NCI-H69 (cell line): ENCODE measurements around the gene KRTAP5-3.
A peak's percentile ranks its signal among the peaks of the same experiment; 100 is the strongest.
"Not testable (repeated sequence)": the region's sequence is repeated elsewhere in the genome, so short reads cannot be mapped to it uniquely, and the experiment has no call there.

Experiments
- DNase-seq: peaks from one replicate; lab custom pipeline; 2025; lab: John Stamatoyannopoulos, UW

KRTAP5-3 gene

GRCh38 chr11:1608363-1608762, at the start of gene KRTAP5-3:
Gene KRTAP5-3, minus strand, starts transcription at chr11:1608463. Its CDS starts 78 bp downstream, at chr11:1608385.
- DNase-seq: no peak

- DNase-seq: no peak
Measured at GRCh38 chr11:1656670-1657069, 48.4 kb upstream of the KRTAP5-3 start.

- DNase-seq: no peak
Measured at GRCh38 chr11:1656061-1656441, 47.8 kb upstream of the KRTAP5-3 start.

GRCh38 chr11:1655168-1656060, 47.2 kb upstream of the KRTAP5-3 start:
- DNase-seq: no peak

GRCh38 chr11:1654388-1655167, 46.3 kb upstream of the KRTAP5-3 start:
- no peak for DNase-seq

GRCh38 chr11:1653541-1654387, 45.5 kb upstream of the KRTAP5-3 start:
- DNase-seq: no peak

GRCh38 chr11:1652771-1653540, 44.7 kb upstream of the KRTAP5-3 start:
- peak; percentile 73 for DNase-seq

GRCh38 chr11:1652442-1652770, 44.1 kb upstream of the KRTAP5-3 start:
- no peak for DNase-seq

- DNase-seq: no peak
Measured at GRCh38 chr11:1652026-1652425, 43.8 kb upstream of the KRTAP5-3 start.

GRCh38 chr11:1651411-1651980, 43.2 kb upstream of the KRTAP5-3 start:
- no peak for DNase-seq

GRCh38 chr11:1650918-1651262, 42.6 kb upstream of the KRTAP5-3 start:
- DNase-seq: no peak

- no peak for DNase-seq
Measured at GRCh38 chr11:1650034-1650917, 42.0 kb upstream of the KRTAP5-3 start.

- no peak for DNase-seq
Measured at GRCh38 chr11:1648653-1649420, 40.6 kb upstream of the KRTAP5-3 start.

GRCh38 chr11:1647901-1648652, 39.8 kb upstream of the KRTAP5-3 start:
- DNase-seq: no peak

- not testable (repeated sequence) for DNase-seq
Measured at GRCh38 chr11:1646540-1646939, 38.3 kb upstream of the KRTAP5-3 start.

- DNase-seq: no peak
Measured at GRCh38 chr11:1645357-1645821, 37.1 kb upstream of the KRTAP5-3 start.

GRCh38 chr11:1644601-1645356, 36.5 kb upstream of the KRTAP5-3 start:
- DNase-seq: no peak
